Liver (tissue), 9 donors: ENCODE results near the gene NHSL2. TPM values are rescaled to one million over a fixed set of nuclear protein-coding genes. Genes with fewer than 3 reads are reported as not detected.

Source experiments
- DNase-seq: peaks from one replicate; pipeline ENCODE4 v3.0.0-alpha.2; 2017; ENCODE audit warnings: low spot score
- H3K27ac ChIP-seq, 2 donors: one replicate each; pipeline ENCODE4 v1.7.0; 2013; ENCODE audit warnings: inconsistent platforms in 2 of 2, low read length in 2 of 2, control low read depth in 1 of 2, low read depth in 1 of 2, mild to moderate bottlenecking in 1 of 2
- H3K27me3 ChIP-seq, 4 donors: one replicate each; pipeline versions ENCODE4 v1.6.1 to v1.7.0; 2013; ENCODE audit warnings: low read length in 3 of 4, inconsistent platforms in 1 of 4, mild to moderate bottlenecking in 1 of 4, moderate library complexity in 1 of 4; ENCODE audit not compliant: control insufficient read depth in 4 of 4, insufficient read depth in 4 of 4
- H3K36me3 ChIP-seq, 4 donors: one replicate each; pipeline versions ENCODE4 v1.6.1 to v1.7.0; 2013; ENCODE audit warnings: low read length in 3 of 4, mild to moderate bottlenecking in 3 of 4, low read depth in 1 of 4, moderate library complexity in 1 of 4; ENCODE audit not compliant: control insufficient read depth in 4 of 4, insufficient read depth in 3 of 4
- H3K4me1 ChIP-seq, 4 donors: one replicate each; pipeline versions ENCODE4 v1.6.1 to v1.7.0; 2013; ENCODE audit warnings: low read length in 3 of 4, mild to moderate bottlenecking in 3 of 4, moderate library complexity in 1 of 4; ENCODE audit not compliant: control insufficient read depth in 4 of 4, insufficient read depth in 4 of 4
- H3K4me3 ChIP-seq, 3 donors: one replicate each; pipeline versions ENCODE4 v1.6.1 to v1.7.0; 2013; ENCODE audit warnings: low read length in 3 of 3, control low read depth in 1 of 3, low read depth in 1 of 3, mild to moderate bottlenecking in 1 of 3
- H3K9ac ChIP-seq, 2 donors: one replicate each; pipeline ENCODE4 v1.7.0; 2013; ENCODE audit warnings: low read length in 2 of 2, mild to moderate bottlenecking in 2 of 2, moderate library complexity in 2 of 2, control low read depth in 1 of 2, low read depth in 1 of 2
- H3K9me3 ChIP-seq, 4 donors: one replicate each; pipeline versions ENCODE4 v1.6.1 to v1.7.0; 2013; ENCODE audit warnings: low read length in 3 of 4; ENCODE audit not compliant: control insufficient read depth in 4 of 4
- FOXA1 ChIP-seq: IDR thresholded peaks from 2 replicates; pipeline ENCODE4 v1.6.1; 2016; ENCODE audit warnings: antibody characterized with exemption
- FOXA2 ChIP-seq: IDR thresholded peaks from 2 replicates; pipeline ENCODE4 v1.6.1; 2016; ENCODE audit warnings: antibody characterized with exemption
- GABPA ChIP-seq, 2 donors: IDR thresholded peaks in 1 of 2; conservative IDR thresholded peaks in 1 of 2; 2 replicates each; pipeline ENCODE4 v1.6.1; 2016; ENCODE audit warnings: antibody characterized with exemption in 2 of 2, mild to moderate bottlenecking in 1 of 2, moderate library complexity in 1 of 2
- HNF4G ChIP-seq: IDR thresholded peaks from 2 replicates; pipeline ENCODE4 v1.6.1; 2016; ENCODE audit warnings: antibody characterized with exemption
- JUND ChIP-seq, 2 donors: IDR thresholded peaks; 2 replicates each; pipeline ENCODE4 v1.6.1; 2016; ENCODE audit warnings: antibody characterized with exemption in 2 of 2
- RAD21 ChIP-seq, 2 donors: IDR thresholded peaks; 2 replicates each; pipeline ENCODE4 v1.6.1; 2016; ENCODE audit warnings: antibody characterized with exemption in 2 of 2, mild to moderate bottlenecking in 2 of 2
- RXRA ChIP-seq, 2 donors: IDR thresholded peaks; 2 replicates each; pipeline ENCODE4 v1.6.1; 2017 to 2018; ENCODE audit warnings: antibody characterized with exemption in 2 of 2, mild to moderate bottlenecking in 1 of 2
- SP1 ChIP-seq: IDR thresholded peaks from 2 replicates; pipeline ENCODE4 v1.6.1; 2018; ENCODE audit warnings: antibody characterized with exemption, mild to moderate bottlenecking
- YY1 ChIP-seq: IDR thresholded peaks from 2 replicates; pipeline ENCODE4 v1.6.1; 2016; ENCODE audit warnings: antibody characterized with exemption, mild to moderate bottlenecking
- WGBS: extraction: QIAGEN DNeasy Blood & Tissue Kit; methylation state at CpG from one replicate; pipeline ENCODE4 v1.1.7; 2013; 5-methylcytosine and 5-hydroxymethylcytosine counted together
- polyA plus RNA-seq, 2 donors: library from polyadenylated mRNA; stranded (reverse) in 1 of 2; unstranded in 1 of 2; fragments of 200-250 nt in 1 of 2; fragments of >200 nt in 1 of 2; fragmentation: Nextera tagmentation in 1 of 2; extraction: Ambion mirVana in 1 of 2; gene quantifications; one replicate each; pipeline versions ENCODE4 v1.2.1 to v1.2.3, GENCODE V29; 2013 to 2015
- total RNA-seq, 2 donors: library from RNA; depleted of rRNA; stranded (reverse); fragments of >200 nt; gene quantifications; one replicate each; pipeline ENCODE4 v1.2.3, GENCODE V29; 2014
- TF ChIP-seq, protein P1 (sequence below): IDR thresholded peaks from 2 replicates; pipeline ENCODE4 v1.6.1; 2016; ENCODE audit warnings: antibody characterized with exemption, mild to moderate bottlenecking
- TF ChIP-seq, protein P2 (sequence below): IDR thresholded peaks from 2 replicates; pipeline ENCODE4 v1.6.1; 2016; ENCODE audit warnings: antibody characterized with exemption
- donor health status: healthy.
- donor health status: healthy.
- donor health status: healthy.
- donor health status: healthy.
- donor health status: healthy.

Gene NHSL2
- total and polyA plus RNA-seq, 4 donors: 0.45 to 1.3 (median 1.1) TPM

DNA sequence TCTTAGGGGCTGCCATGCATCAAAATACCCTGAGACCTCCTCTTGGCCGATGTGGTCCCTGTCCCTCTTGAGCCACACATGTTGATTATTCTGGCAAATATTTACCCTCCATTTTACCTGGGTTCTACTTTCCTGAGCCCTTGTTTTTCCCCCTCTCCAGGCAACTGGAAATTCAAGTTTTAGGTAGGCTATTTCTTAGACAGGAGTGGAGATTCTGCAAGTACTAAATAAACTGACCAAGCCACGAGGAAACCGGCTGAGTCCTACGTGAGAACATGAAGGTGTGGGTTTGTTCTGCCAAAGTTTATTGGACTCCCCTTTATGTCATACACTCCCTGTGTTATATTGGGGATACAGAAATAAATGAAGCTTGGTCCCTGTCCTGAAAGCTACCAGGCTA is 133.0 kb downstream of the NHSL2 start:
- H3K27ac ChIP-seq: no peak overlapping the region
- no peaks in the 10 kb centered on the region for H3K36me3 ChIP-seq
- TF ChIP-seq RAD21 (IDR thresholded peaks at IDR 0.05): no peak
- TF ChIP-seq HNF4G: no peak
- TF ChIP-seq FOXA2: no peak
- no peak for TF ChIP-seq JUND (IDR thresholded peaks at IDR 0.05)
- no peaks in the 10 kb centered on the region for H3K9me3 ChIP-seq
- H3K4me3 ChIP-seq: no peak overlapping the region
- no peak for DNase-seq
- WGBS: 89% methylated on average over 4 of the region's 4 CpGs
- no peaks in the 10 kb centered on the region for H3K4me1 ChIP-seq
- H3K27me3 ChIP-seq: no peaks in the 10 kb centered on the region
- no peak overlapping the region for H3K9ac ChIP-seq

DNA sequence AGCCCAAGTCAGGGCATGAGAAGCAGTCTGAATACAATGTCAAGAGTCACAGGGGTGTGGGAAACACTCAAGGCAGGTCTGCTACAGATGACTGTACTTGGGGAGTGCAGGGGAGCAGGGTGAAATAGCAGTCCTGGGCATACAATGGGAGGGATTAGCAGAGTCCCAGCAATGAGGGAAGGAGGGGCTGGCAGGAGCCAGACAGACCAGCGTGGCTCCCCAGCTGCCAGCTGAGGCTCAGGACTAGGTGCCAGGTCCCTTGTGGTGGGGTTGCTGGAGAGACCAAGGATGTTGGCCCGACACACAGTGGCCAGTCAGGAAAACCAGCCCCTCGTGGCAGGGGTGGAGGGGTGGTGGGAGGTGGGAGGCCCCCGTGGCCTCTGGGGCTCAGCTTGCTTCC is 134.5 kb downstream of the NHSL2 start:
- H3K9ac ChIP-seq: no peak overlapping the region
- H3K4me3 ChIP-seq: no peak overlapping the region
- 82% methylated on average over 4 of the region's 4 CpGs for WGBS
- TF ChIP-seq RXRA (IDR thresholded peaks at IDR 0.05) (no peak), FOXA2 (no peak)
- TF ChIP-seq, protein P1, sequence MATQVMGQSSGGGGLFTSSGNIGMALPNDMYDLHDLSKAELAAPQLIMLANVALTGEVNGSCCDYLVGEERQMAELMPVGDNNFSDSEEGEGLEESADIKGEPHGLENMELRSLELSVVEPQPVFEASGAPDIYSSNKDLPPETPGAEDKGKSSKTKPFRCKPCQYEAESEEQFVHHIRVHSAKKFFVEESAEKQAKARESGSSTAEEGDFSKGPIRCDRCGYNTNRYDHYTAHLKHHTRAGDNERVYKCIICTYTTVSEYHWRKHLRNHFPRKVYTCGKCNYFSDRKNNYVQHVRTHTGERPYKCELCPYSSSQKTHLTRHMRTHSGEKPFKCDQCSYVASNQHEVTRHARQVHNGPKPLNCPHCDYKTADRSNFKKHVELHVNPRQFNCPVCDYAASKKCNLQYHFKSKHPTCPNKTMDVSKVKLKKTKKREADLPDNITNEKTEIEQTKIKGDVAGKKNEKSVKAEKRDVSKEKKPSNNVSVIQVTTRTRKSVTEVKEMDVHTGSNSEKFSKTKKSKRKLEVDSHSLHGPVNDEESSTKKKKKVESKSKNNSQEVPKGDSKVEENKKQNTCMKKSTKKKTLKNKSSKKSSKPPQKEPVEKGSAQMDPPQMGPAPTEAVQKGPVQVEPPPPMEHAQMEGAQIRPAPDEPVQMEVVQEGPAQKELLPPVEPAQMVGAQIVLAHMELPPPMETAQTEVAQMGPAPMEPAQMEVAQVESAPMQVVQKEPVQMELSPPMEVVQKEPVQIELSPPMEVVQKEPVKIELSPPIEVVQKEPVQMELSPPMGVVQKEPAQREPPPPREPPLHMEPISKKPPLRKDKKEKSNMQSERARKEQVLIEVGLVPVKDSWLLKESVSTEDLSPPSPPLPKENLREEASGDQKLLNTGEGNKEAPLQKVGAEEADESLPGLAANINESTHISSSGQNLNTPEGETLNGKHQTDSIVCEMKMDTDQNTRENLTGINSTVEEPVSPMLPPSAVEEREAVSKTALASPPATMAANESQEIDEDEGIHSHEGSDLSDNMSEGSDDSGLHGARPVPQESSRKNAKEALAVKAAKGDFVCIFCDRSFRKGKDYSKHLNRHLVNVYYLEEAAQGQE: no peak
- H3K9me3 ChIP-seq: no peaks in the 10 kb centered on the region
- no peaks in the 10 kb centered on the region for H3K36me3 ChIP-seq
- H3K27ac ChIP-seq: no peak overlapping the region
- DNase-seq: no peak
- no peaks in the 10 kb centered on the region for H3K4me1 ChIP-seq
- H3K27me3 ChIP-seq: no peaks in the 10 kb centered on the region

DNA sequence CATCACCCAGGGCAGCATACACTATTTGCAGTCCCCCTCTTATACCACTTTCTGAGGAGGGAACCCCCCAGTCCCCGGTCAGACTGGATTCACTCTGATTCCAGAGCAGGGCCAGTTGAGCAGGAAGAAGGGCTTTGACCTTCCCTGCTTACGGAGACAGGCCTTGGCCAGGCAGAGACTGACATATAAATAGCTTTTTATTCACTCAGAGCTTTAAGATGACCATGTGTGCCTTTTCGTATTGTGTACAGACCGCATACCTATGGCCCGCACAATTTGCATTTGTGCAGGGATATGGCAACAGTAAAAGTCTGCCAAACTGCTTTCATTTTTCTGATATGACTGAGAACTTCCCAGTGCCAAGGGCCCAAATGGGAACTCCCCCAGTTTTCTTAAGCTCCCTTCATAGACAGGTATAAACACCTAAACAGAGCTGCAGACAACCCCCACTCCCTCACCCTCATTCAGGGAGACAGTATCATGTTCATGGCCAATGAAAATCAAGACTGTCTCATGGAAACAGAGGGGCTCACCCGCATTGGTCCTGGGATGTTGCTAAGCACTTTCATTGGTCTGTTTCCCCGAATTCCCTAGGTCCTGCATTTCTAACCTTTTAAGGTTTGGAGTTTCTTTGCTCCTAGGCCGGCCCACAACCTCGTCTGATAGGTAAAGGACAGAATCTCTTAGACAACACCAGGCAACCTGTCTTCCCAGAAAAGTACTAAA is 135.1 kb downstream of the NHSL2 start:
- DNase-seq: no peak
- H3K4me1 ChIP-seq: no peaks in the 10 kb centered on the region
- no peaks in the 10 kb centered on the region for H3K36me3 ChIP-seq
- no peak overlapping the region for H3K9ac ChIP-seq
- no peaks in the 10 kb centered on the region for H3K27me3 ChIP-seq
- H3K4me3 ChIP-seq: no peak overlapping the region
- H3K9me3 ChIP-seq: no peaks in the 10 kb centered on the region
- 84% methylated on average over 9 of the region's 9 CpGs for WGBS
- H3K27ac ChIP-seq: no peak overlapping the region
- TF ChIP-seq YY1 (no peak), SP1 (no peak), GABPA (IDR thresholded peaks at IDR 0.05 in 1 of 2, conservative IDR thresholded peaks at IDR 0.05 in 1 of 2) (no peak), FOXA1 (no peak), RAD21 (IDR thresholded peaks at IDR 0.05) (no peak)
- TF ChIP-seq, protein P2, sequence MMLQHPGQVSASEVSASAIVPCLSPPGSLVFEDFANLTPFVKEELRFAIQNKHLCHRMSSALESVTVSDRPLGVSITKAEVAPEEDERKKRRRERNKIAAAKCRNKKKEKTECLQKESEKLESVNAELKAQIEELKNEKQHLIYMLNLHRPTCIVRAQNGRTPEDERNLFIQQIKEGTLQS: no peak
